Prostate gland (tissue), 2 donors: Measurements from ENCODE around the gene CEP76.

Source experiments
- CTCF ChIP-seq, 4 experiments: fragments of 200-600 bp in 2 of 4; fragments of 450-650 bp in 2 of 4; sonication (generic) in 2 of 4; IDR thresholded peaks; 1 replicate in 3 of 4; 2 replicates in 1 of 4; pipeline ENCODE4 v1.5.1; 2016 to 2019; ENCODE audit warnings: antibody characterized with exemption in 4 of 4, mild to moderate bottlenecking in 2 of 4, moderate library complexity in 2 of 4
- POLR2A ChIP-seq: fragments of 450-650 bp; IDR thresholded peaks from one replicate; pipeline ENCODE4 v1.6.1; 2016; ENCODE audit warnings: antibody characterized with exemption, mild to moderate bottlenecking

DNA sequence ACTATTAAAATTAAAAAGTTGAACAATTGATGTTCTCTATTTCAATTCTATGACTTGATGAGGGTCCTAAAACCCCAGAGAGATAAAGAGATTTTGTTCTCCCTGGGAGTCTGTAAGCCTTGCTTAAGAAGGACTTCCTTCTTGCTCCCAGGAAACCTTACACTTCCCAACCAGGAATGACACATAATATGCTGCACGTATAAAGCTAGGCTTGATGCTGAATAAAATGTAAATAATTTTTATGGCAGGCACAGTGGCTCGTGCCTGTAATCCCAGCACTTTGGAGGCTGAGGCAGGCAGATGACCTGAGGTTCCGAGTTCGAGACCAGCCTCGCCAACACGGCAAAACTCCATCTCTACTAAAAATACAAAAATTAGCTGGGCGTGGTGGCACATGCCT, 72.4 kb downstream of the CEP76 start:
- no peak for TF ChIP-seq CTCF (IDR thresholded peaks at IDR 0.05)
- TF ChIP-seq POLR2A: no peak
